Neuronal stem cell (in vitro differentiated cells): ENCODE data around the gene SLTM. TPM values are rescaled to one million over a fixed set of nuclear protein-coding genes. Genes with fewer than 3 reads are reported as not detected.

ENCODE experiments used
- DNase-seq: peaks from one replicate; pipeline ENCODE4 v3.0.0-alpha.2; 2013; ENCODE audit warnings: low spot score
- H2AFZ ChIP-seq: one replicate; pipeline ENCODE4 v1.6.1; 2013; ENCODE audit warnings: mild to moderate bottlenecking, low read length, inconsistent platforms
- H2AK5ac ChIP-seq: 2 replicates; pipeline ENCODE4 v1.6.1; 2013; ENCODE audit warnings: low read depth, mild to moderate bottlenecking, inconsistent platforms, low read length, moderate library complexity, mixed read lengths
- H2BK120ac ChIP-seq: 2 replicates; pipeline ENCODE4 v1.6.1; 2013; ENCODE audit warnings: low read depth, mild to moderate bottlenecking, inconsistent platforms, low read length, moderate library complexity, mixed read lengths
- H2BK12ac ChIP-seq: one replicate; pipeline ENCODE4 v1.6.1; 2013; ENCODE audit warnings: low read length, inconsistent platforms
- H2BK15ac ChIP-seq: 2 replicates; pipeline ENCODE4 v1.6.1; 2013; ENCODE audit warnings: mild to moderate bottlenecking, low read length, inconsistent platforms, mixed read lengths
- H2BK5ac ChIP-seq: one replicate; pipeline ENCODE4 v1.6.1; 2013; ENCODE audit warnings: inconsistent platforms, mild to moderate bottlenecking, low read length, moderate library complexity
- H3K14ac ChIP-seq: one replicate; pipeline ENCODE4 v1.6.1; 2013; ENCODE audit warnings: low read length, inconsistent platforms
- H3K18ac ChIP-seq: 2 replicates; pipeline ENCODE4 v1.6.1; 2013; ENCODE audit warnings: low read length, inconsistent platforms
- H3K23ac ChIP-seq: 2 replicates; pipeline ENCODE4 v1.6.1; 2013; ENCODE audit warnings: low read depth, mild to moderate bottlenecking, mixed read lengths, low read length, inconsistent platforms; ENCODE audit not compliant: poor library complexity
- H3K27ac ChIP-seq: replicated peaks from 3 replicates; pipeline ENCODE4 v1.5.1; 2013; ENCODE audit warnings: low read length, inconsistent platforms
- H3K27me3 ChIP-seq, 3 experiments: 2 replicates each; pipeline ENCODE4 v1.6.1; 2013; ENCODE audit warnings: low read length in 3 of 3, mild to moderate bottlenecking in 2 of 3, inconsistent platforms in 1 of 3, low read depth in 1 of 3, mixed read lengths in 1 of 3, moderate library complexity in 1 of 3; ENCODE audit not compliant: control insufficient read depth in 3 of 3, insufficient read depth in 3 of 3
- H3K36me3 ChIP-seq, 2 donors: replicated peaks in 1 of 2; 2 replicates each; pipeline ENCODE4 v1.6.1; 2013; ENCODE audit warnings: low read length in 2 of 2; ENCODE audit not compliant: control insufficient read depth in 2 of 2, insufficient read depth in 2 of 2
- H3K4ac ChIP-seq: 2 replicates; pipeline ENCODE4 v1.6.1; 2013; ENCODE audit warnings: inconsistent platforms, mild to moderate bottlenecking, low read length, moderate library complexity
- H3K4me1 ChIP-seq, 2 donors: 1 replicate in 1 of 2; 2 replicates in 1 of 2; pipeline ENCODE4 v1.6.1; 2013; ENCODE audit warnings: low read length in 2 of 2, low read depth in 1 of 2; ENCODE audit not compliant: control insufficient read depth in 2 of 2, insufficient read depth in 1 of 2
- H3K4me2 ChIP-seq: one replicate; pipeline ENCODE4 v1.6.1; 2013; ENCODE audit warnings: mild to moderate bottlenecking, low read length, inconsistent platforms; ENCODE audit not compliant: insufficient read depth, poor library complexity, severe bottlenecking
- H3K4me3 ChIP-seq, 2 donors: 2 replicates each; pipeline ENCODE4 v1.5.1; 2013; ENCODE audit warnings: low read length in 2 of 2, mild to moderate bottlenecking in 2 of 2, inconsistent platforms in 1 of 2, moderate library complexity in 1 of 2
- H3K79me1 ChIP-seq: one replicate; pipeline ENCODE4 v1.6.1; 2013; ENCODE audit warnings: low read depth, mild to moderate bottlenecking, inconsistent platforms, low read length, moderate library complexity
- H3K9ac ChIP-seq: one replicate; pipeline ENCODE4 v1.6.1; 2013; ENCODE audit warnings: mild to moderate bottlenecking, low read depth, low read length, inconsistent platforms; ENCODE audit not compliant: poor library complexity
- H3K9me3 ChIP-seq, 2 donors: replicated peaks in 1 of 2; 2 replicates each; pipeline versions ENCODE3 to v1.6.1; 2013; ENCODE audit warnings: low read length in 2 of 2, mild to moderate bottlenecking in 2 of 2, inconsistent platforms in 1 of 2, low read depth in 1 of 2, mixed read lengths in 1 of 2, moderate library complexity in 1 of 2; ENCODE audit not compliant: control insufficient read depth in 2 of 2, insufficient read depth in 1 of 2
- H4K8ac ChIP-seq: one replicate; pipeline ENCODE4 v1.6.1; 2013; ENCODE audit warnings: low read depth, mild to moderate bottlenecking, inconsistent platforms, low read length, moderate library complexity
- H4K91ac ChIP-seq: one replicate; pipeline ENCODE4 v1.6.1; 2013; ENCODE audit warnings: low read length, low read depth, mild to moderate bottlenecking, inconsistent platforms; ENCODE audit not compliant: poor library complexity
- WGBS, 2 donors: extraction: QIAGEN DNeasy Blood & Tissue Kit; methylation state at CpG; one replicate each; pipeline ENCODE4 v1.1.7; 2013; ENCODE audit warnings: missing lambda C conversion rate in 2 of 2, mixed read lengths in 1 of 2; ENCODE audit not compliant: insufficient read length in 2 of 2, insufficient replicate concordance in 1 of 2; ENCODE audit errors: extremely low coverage in 2 of 2; 5-methylcytosine and 5-hydroxymethylcytosine counted together
- polyA plus RNA-seq, 2 experiments: library from polyadenylated mRNA; stranded (reverse); fragments of 200-250 nt; gene quantifications; one replicate each; pipeline ENCODE4 v1.2.3, GENCODE V29; 2013

The SLTM gene
- 69.6 TPM for polyA plus RNA-seq (2013, experiment 1 of 2)
- polyA plus RNA-seq (2013, experiment 2 of 2): 71.1 TPM

DNA sequence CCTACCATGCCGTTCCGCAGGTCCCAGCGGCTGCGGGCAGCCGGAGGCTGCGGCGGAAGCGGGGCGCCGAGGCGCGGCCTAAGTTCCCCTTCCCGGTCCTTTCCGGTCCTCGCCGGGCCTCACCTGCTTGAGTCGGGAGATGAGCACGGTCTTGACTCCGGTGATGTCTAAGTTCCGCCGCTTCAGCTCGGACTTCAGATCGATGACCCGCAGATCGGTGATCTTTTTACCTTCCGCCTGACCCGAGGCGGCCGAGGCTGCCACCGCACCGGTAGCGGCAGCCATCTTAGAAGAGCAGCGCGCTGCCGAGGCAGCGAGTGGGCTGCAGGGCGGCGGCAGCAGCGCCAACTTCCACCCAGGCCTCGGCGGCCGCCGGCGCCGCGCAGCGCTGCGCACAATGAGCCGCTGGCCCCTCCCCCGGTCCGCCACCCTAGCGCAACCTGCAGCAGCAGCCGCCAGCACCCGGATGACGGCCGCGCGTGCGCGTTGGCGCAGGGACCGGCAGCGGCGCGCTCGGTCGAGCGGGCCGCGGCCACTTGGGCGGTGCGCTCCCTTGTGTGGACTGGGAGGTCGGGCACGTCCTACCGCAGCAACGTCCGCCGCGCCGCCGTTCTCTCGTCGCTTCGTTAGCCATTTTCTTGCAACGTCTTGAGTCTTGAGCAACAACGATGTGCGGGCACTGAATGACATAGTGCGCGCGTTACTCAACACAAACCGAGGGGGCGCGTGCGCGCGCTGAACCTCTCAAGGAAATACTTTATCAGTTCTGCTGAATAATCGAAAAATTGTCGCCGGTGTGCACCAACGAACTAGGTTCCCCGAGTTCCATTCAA lies at the start of gene SLTM:
Gene SLTM (minus strand): TSS at position 399 of the 833 bp plus-strand sequence. CDS start 114 bp downstream, at position 285.
- Histone ChIP-seq H2AFZ (peak within 1 kb of the TSS; percentile 84), H3K4me3 (peak within 1 kb of the TSS; percentile 92 to 98), H3K9ac (peak within 1 kb of the TSS; percentile 95), H3K14ac (peak within 1 kb of the TSS; percentile 89), H4K91ac (no peak within 1 kb of the TSS), H3K4me1 (peaks cover 0 to 8% of the 10 kb centered on the region in 2 donors), H2AK5ac (peak within 1 kb of the TSS; percentile 98), H3K27me3 (no peaks in the 10 kb centered on the region), H2BK120ac (peak within 1 kb of the TSS; percentile 96), H2BK12ac (peak within 1 kb of the TSS; percentile 41), H4K8ac (peak within 1 kb of the TSS; percentile 17), H3K79me1 (no peaks in the 10 kb centered on the region), H2BK15ac (peak within 1 kb of the TSS; percentile 85), H3K4ac (peak within 1 kb of the TSS; percentile 76), H3K36me3 (peaks cover 0 to 28% of the 10 kb centered on the region in 2 donors), H3K4me2 (peak within 1 kb of the TSS; percentile 75), H3K23ac (peak within 1 kb of the TSS; percentile 100), H3K9me3 (no peaks in the 10 kb centered on the region), H2BK5ac (peak within 1 kb of the TSS; percentile 98), H3K27ac (peak within 1 kb of the TSS; percentile 97), H3K18ac (peak within 1 kb of the TSS; percentile 100)
- WGBS, 2 donors: no CpG with 5 or more reads among the region's 101 CpGs
- DNase-seq: peak; percentile 96

DNA sequence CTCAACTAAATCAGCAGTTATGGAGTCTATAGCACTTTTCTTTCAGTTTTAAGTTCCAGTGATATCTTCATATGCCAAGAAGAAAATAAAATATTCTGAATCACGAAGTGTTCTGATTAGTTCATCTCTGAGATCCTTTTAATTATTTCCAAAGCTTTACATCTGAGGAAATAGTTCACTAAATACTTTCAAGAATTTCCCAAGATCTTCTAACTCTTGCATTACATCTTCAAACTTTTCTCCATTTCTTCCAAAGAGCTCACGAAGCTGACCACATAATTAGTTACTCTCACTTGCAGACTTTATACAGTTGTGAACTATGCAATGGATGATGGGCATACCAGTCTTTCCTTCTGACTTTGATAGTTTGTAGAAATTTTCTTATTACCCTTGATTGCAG lies 49.8 kb upstream of the SLTM start:
- no peak overlapping the region for H2AFZ ChIP-seq
- no peak overlapping the region for H3K4me2 ChIP-seq
- peaks cover 2% of the 10 kb centered on the region for H3K79me1 ChIP-seq
- no peak overlapping the region for H2BK12ac ChIP-seq
- H3K27me3 ChIP-seq: no peaks in the 10 kb centered on the region
- no peak overlapping the region for H3K27ac ChIP-seq
- H2BK5ac ChIP-seq: no peak overlapping the region
- no peak overlapping the region for H3K23ac ChIP-seq
- no peak overlapping the region for H3K4me3 ChIP-seq
- H3K14ac ChIP-seq: no peak overlapping the region
- H3K9me3 ChIP-seq: no peaks in the 10 kb centered on the region
- no peak overlapping the region for H3K9ac ChIP-seq
- H3K18ac ChIP-seq: no peak overlapping the region
- H4K8ac ChIP-seq: no peak overlapping the region
- no peak overlapping the region for H3K4ac ChIP-seq
- peaks cover 0 to 3% of the 10 kb centered on the region in 2 donors for H3K4me1 ChIP-seq
- H3K36me3 ChIP-seq: no peaks in the 10 kb centered on the region
- H2BK15ac ChIP-seq: no peak overlapping the region
- no CpG with 5 or more reads among the region's 2 CpGs for WGBS, 2 donors
- DNase-seq: no peak
- H2BK120ac ChIP-seq: no peak overlapping the region
- no peak overlapping the region for H2AK5ac ChIP-seq
- no peak overlapping the region for H4K91ac ChIP-seq

DNA sequence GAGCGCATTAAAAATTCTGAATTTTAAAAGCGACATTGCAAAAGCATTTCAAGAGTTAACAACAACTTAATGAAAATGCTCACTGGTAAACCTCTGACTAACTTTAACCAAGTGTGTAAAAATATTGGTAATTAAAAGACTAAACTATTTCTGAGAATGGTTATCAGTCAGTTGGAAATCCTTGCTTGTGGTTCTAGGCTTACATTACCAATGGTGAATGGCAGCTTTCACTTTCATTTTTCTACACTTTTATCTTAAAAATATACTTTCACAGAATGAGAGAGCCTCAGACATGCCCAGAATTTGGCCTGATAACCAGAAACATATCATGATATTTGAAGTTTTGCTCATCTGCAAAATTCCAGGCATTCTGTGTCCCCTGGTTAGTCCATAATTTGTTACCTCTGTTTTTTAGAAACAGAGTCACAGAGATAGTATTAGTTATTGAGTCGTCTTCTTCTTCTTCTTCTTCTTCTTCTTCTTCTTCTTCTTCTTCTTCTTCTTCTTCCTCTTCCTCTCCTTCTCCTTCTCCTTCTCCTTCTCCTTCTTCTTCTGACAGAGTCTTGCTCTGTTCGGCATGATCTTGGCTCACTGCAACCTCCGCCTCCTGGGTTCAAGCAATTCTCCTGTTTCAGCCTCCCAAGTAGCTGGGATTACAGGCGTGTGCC lies 48.5 kb upstream of the SLTM start:
- Histone ChIP-seq H4K8ac (no peak overlapping the region), H3K79me1 (no peaks in the 10 kb centered on the region), H3K4me3 (no peak overlapping the region), H3K9me3 (no peaks in the 10 kb centered on the region), H2BK15ac (no peak overlapping the region), H2BK120ac (no peak overlapping the region), H3K4me1 (peaks cover 0 to under 1% of the 10 kb centered on the region in 2 donors), H3K36me3 (no peaks in the 10 kb centered on the region), H3K4ac (no peak overlapping the region), H3K18ac (no peak overlapping the region), H3K23ac (no peak overlapping the region), H3K4me2 (no peak overlapping the region), H2AFZ (no peak overlapping the region), H3K9ac (no peak overlapping the region), H3K14ac (no peak overlapping the region), H2BK12ac (no peak overlapping the region), H4K91ac (no peak overlapping the region), H3K27ac (no peak overlapping the region), H2BK5ac (no peak overlapping the region), H2AK5ac (no peak overlapping the region), H3K27me3 (no peaks in the 10 kb centered on the region)
- no peak for DNase-seq
- WGBS, 2 donors: no CpG with 5 or more reads among the region's 6 CpGs

DNA sequence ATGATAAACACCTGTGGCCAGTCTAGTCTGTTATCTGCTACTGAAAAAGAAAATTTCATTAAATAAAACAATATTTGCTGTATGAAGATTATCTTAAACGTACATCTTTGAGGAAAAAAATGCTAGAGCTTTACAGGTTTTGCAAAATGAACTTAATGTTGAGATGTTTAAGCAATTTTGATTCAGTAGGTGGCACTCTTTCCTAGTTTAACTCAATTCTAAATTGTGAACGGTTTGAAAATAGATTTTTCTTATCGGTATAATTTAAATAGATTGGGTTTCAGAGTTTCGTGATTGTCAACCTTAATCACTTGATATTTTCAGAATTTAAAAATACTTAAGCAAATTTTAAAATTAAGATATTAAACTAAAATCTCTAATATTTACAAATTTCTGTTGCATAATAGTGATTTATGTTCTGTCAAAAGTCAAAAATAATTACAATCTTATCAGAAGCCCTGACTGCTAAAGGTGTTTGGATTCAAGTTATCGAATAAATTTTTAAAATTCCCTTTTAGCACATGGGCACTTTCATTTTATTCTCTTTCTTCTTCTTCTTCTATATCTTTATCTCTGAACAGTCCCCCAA lies 47.0 kb upstream of the SLTM start:
- H3K27ac ChIP-seq: no peak overlapping the region
- no peaks in the 10 kb centered on the region for H3K4me1 ChIP-seq
- no peak overlapping the region for H2BK12ac ChIP-seq
- no peak overlapping the region for H3K18ac ChIP-seq
- H3K4me3 ChIP-seq: no peak overlapping the region
- H4K8ac ChIP-seq: no peak overlapping the region
- no peaks in the 10 kb centered on the region for H3K36me3 ChIP-seq
- H3K79me1 ChIP-seq: no peaks in the 10 kb centered on the region
- H4K91ac ChIP-seq: no peak overlapping the region
- no peak overlapping the region for H2BK5ac ChIP-seq
- H3K23ac ChIP-seq: no peak overlapping the region
- H2BK120ac ChIP-seq: no peak overlapping the region
- WGBS, 2 donors: no CpG with 5 or more reads among the region's 5 CpGs
- no peak overlapping the region for H2AFZ ChIP-seq
- H3K9ac ChIP-seq: no peak overlapping the region
- no peaks in the 10 kb centered on the region for H3K9me3 ChIP-seq
- no peaks in the 10 kb centered on the region for H3K27me3 ChIP-seq
- no peak overlapping the region for H3K4me2 ChIP-seq
- H2AK5ac ChIP-seq: no peak overlapping the region
- DNase-seq: no peak
- H2BK15ac ChIP-seq: no peak overlapping the region
- H3K14ac ChIP-seq: no peak overlapping the region
- H3K4ac ChIP-seq: no peak overlapping the region
